ENCODE measurements around the gene ABLIM2. TPM values are rescaled to one million over a fixed set of nuclear protein-coding genes. Genes with fewer than 3 reads are reported as not detected.

ABLIM2 gene
- total and polyA plus RNA-seq, 2 experiments from 2014 or later = 1.5 to 4.3 TPM

DNA sequence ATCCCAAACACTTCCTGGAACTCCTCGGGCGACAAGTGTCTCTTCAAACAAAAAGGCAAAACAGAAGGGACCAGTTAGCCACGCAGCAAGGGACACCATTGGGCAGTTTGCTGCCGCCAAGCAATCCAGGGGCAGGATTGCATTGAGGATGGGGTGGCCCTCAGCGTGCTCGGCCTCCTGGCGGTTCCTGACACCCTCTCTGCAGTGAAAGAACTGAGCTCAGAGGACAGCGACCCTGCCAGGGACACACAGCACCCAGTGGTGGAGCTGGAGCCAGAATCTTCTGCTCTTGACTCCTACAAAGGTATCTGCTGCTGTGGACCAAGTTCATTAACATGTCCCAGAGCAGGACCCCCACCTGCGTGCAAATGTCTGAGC, 191.6 kb downstream of the ABLIM2 start (continued):
- TF ChIP-seq CTCF (conservative IDR thresholded peaks at IDR 0.05; ENCODE audit: low read depth in 2 of 2) (no peak), NANOG (IDR thresholded peaks at IDR 0.05; ENCODE audit: borderline replicate concordance) (no peak), REST (IDR thresholded peaks at IDR 0.05; ENCODE audit: unreplicated experiment) (no peak), ETS1 (IDR thresholded peaks at IDR 0.05) (no peak), EZH2 (IDR thresholded peaks at IDR 0.05; ENCODE audit: low read depth, unreplicated experiment) (no peak), EZH2phosphoT487 (IDR thresholded peaks at IDR 0.05; ENCODE audit: unreplicated experiment) (no peak), JUNB (IDR thresholded peaks at IDR 0.05; ENCODE audit: unreplicated experiment) (no peak)

DNA sequence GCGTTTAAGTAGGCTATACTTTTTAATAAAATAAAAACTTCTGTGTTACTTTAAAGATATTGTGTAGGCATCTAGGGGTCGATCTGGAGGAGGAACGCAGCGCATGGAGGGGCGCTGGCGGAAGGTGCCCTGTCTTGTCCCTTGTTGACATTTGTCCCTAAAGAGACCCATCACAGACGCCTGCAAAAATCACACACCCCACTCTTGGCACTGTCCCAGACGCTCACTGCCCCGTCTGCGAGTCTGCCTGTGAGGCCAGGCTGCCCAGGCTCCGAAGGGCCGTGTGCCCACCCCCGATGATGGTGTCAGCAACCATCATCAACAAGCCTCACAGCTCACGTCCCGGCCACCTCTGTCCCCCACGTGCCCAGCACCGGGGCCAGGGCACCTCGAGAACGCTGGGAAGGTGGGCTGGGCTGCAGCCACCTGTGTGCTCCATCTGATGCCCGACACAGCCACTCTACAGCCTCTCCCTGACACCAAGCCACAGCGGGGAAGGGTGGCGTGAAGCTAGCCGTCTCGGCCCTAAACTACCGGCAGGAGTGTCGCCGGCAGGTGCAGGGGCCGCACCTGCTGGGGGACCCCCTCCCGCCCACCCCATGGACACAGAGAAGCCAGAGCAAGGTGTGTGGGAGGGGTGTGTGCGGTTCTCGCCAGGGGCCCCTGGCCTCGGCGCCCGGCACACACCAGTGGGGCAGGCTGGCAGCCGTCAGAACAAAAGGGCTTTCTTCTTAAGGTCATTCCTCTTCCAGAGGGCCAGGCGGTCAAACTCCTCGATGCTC, 192.1 kb downstream of the ABLIM2 start:
- H3K36me3 ChIP-seq (ENCODE audit: insufficient read depth) = no peaks in the 10 kb centered on the region
- H3K79me2 ChIP-seq (replicated peaks; ENCODE audit: insufficient read depth) = no peaks in the 10 kb centered on the region
- H3K9me3 Mint-ChIP-seq = no peaks in the 10 kb centered on the region
- peaks cover 16% of the 10 kb centered on the region for H3K4me1 Mint-ChIP-seq
- no peak overlapping the region for H3K27ac ChIP-seq (ENCODE audit: low read depth)
- no peaks in the 10 kb centered on the region for H3K9me2 ChIP-seq (ENCODE audit: insufficient read depth)
- H2AFZ ChIP-seq = 0 out of 2 replicates have a peak overlapping the region, but pooled peaks have one; percentile 5
- H3K27me3 ChIP-seq (ENCODE audit: insufficient read depth) = no peaks in the 10 kb centered on the region
- ATAC-seq (no peak), DNase-seq (ENCODE audit: low spot score) (no peak)
- peaks cover 4% of the 10 kb centered on the region for H3K27me3 Mint-ChIP-seq (ENCODE audit: insufficient read depth, low read depth, poor library complexity)
- no peaks in the 10 kb centered on the region for H3F3A ChIP-seq (replicated peaks; ENCODE audit: low read depth)
- H3K4me3 Mint-ChIP-seq = no peak overlapping the region
- no peaks in the 10 kb centered on the region; the same call in 1 of the 2 replicates for H4K20me1 ChIP-seq (replicated peaks; ENCODE audit: insufficient read depth)
- H3K36me3 Mint-ChIP-seq (ENCODE audit: low read depth) = no peaks in the 10 kb centered on the region
- H3K4me2 ChIP-seq = no peak overlapping the region
- H3K27ac Mint-ChIP-seq = no peak overlapping the region
- H3K4me1 ChIP-seq (ENCODE audit: insufficient read depth) = peaks cover 6% of the 10 kb centered on the region; the same call in 1 of the 2 replicates
- TF ChIP-seq ZNF114 (CRISPR knock-in tag; IDR thresholded peaks at IDR 0.05) (no peak), EZH2 (IDR thresholded peaks at IDR 0.05; ENCODE audit: low read depth, unreplicated experiment) (no peak), ETS1 (IDR thresholded peaks at IDR 0.05) (no peak), REST (IDR thresholded peaks at IDR 0.05; ENCODE audit: unreplicated experiment) (no peak), JUNB (IDR thresholded peaks at IDR 0.05; ENCODE audit: unreplicated experiment) (no peak), NANOG (IDR thresholded peaks at IDR 0.05; ENCODE audit: borderline replicate concordance) (no peak), ZNF331 (CRISPR knock-in tag; IDR thresholded peaks at IDR 0.05; ENCODE audit: low read depth) (no peak), POLR2AphosphoS5 (IDR thresholded peaks at IDR 0.05; ENCODE audit: low read depth) (no peak)
- H3K4me3 ChIP-seq = no peak overlapping the region
